ENCODE results near the gene PSTPIP2.
"Not testable (repeated sequence)": the region's sequence is repeated elsewhere in the genome, so short reads cannot be mapped to it uniquely, and the experiment has no call there.

Gene PSTPIP2

GRCh38 chr18:45980229-45980628 lies 91.8 kb downstream of the PSTPIP2 start:
- no peak for DNase-seq

GRCh38 chr18:45978084-45978483 lies 94.0 kb downstream of the PSTPIP2 start:
- DNase-seq, result no peak

- no peak for DNase-seq
Observed at GRCh38 chr18:45976974-45977373, 95.1 kb downstream of the PSTPIP2 start.

- no peak for DNase-seq
Observed at GRCh38 chr18:45976566-45976965, 95.5 kb downstream of the PSTPIP2 start.

GRCh38 chr18:45974088-45974536 lies 97.9 kb downstream of the PSTPIP2 start:
- DNase-seq, result peak; percentile 36 to 66

GRCh38 chr18:45967007-45967706 lies 104.9 kb downstream of the PSTPIP2 start, which contains the start of gene EPG5:
Gene EPG5, minus strand, starts transcription at chr18:45967329. Its CDS starts 90 bp downstream, at chr18:45967239.
- DNase-seq, result peak; percentile 76 to 87

GRCh38 chr18:45964913-45965312 lies 107.1 kb downstream of the PSTPIP2 start:
- not testable (repeated sequence) for DNase-seq

GRCh38 chr18:45962866-45963265 lies 109.2 kb downstream of the PSTPIP2 start:
- no peak for DNase-seq

GRCh38 chr18:45962461-45962860 lies 109.6 kb downstream of the PSTPIP2 start:
- no peak for DNase-seq

GRCh38 chr18:45959484-45959883 lies 112.6 kb downstream of the PSTPIP2 start:
- not testable (repeated sequence) for DNase-seq

GRCh38 chr18:45958730-45959129 lies 113.3 kb downstream of the PSTPIP2 start:
- no peak for DNase-seq

- DNase-seq, result no peak
Observed at GRCh38 chr18:45958027-45958426, 114.0 kb downstream of the PSTPIP2 start.

- no peak for DNase-seq
Observed at GRCh38 chr18:45957100-45957499, 115.0 kb downstream of the PSTPIP2 start.

GRCh38 chr18:45954070-45954934 lies 117.8 kb downstream of the PSTPIP2 start:
- no peak for DNase-seq

GRCh38 chr18:45951016-45951714 lies 120.9 kb downstream of the PSTPIP2 start:
- no peak for DNase-seq

- no peak for DNase-seq
Observed at GRCh38 chr18:45945669-45946068, 126.4 kb downstream of the PSTPIP2 start.

GRCh38 chr18:45940724-45941123 lies 131.3 kb downstream of the PSTPIP2 start:
- no peak for DNase-seq

GRCh38 chr18:45939236-45939635 lies 132.8 kb downstream of the PSTPIP2 start:
- no peak for DNase-seq

GRCh38 chr18:45938488-45938935 lies 133.5 kb downstream of the PSTPIP2 start:
- DNase-seq, result no peak

GRCh38 chr18:45935591-45936335 lies 136.3 kb downstream of the PSTPIP2 start:
- no peak for DNase-seq

Measured in NCI-H446 (cell line).